ENCODE data around the gene HBEGF.

GRCh38 chr5:140338336-140338735 is 8.1 kb downstream of the HBEGF start:
- TF ChIP-seq E2F8 (IDR thresholded peaks at IDR 0.05; ENCODE audit: low read depth, partially characterized antibody) (no peak), SIN3A (IDR thresholded peaks at IDR 0.05; ENCODE audit: low read depth, low read length) (no peak), ZBTB11 (CRISPR knock-in tag; IDR thresholded peaks at IDR 0.05) (no peak), RELA (IDR thresholded peaks at IDR 0.05; ENCODE audit: borderline replicate concordance, partially characterized antibody) (no peak), ZBTB33 (IDR thresholded peaks at IDR 0.05) (no peak), ASH2L (IDR thresholded peaks at IDR 0.05; ENCODE audit: borderline replicate concordance, low read depth) (no peak)

All from GM12878 (cell line).